ENCODE results near the gene ROR1.

Gene ROR1

DNA sequence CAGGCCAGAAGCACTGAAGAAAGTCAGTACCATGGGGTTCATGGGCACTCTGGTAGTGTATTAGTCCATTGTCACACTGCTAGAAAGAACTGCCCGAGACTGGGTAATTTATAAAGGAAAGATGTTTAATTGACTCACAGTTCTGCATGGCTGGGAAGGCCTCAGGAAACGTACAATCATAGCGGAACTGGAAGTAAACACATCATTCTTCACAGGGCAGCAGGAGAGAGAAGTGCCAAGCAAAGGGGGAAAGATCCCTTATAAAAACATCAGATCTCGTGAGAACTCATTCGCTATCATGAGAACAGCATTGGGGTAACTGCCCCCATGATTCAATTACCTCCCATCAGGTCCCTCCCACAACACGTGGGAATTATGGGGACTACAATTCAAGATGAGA, 20.2 kb upstream of the ROR1 start:
- intact Hi-C loops (cut with DNase I), result no loop called here
- DNase-seq, result no peak

- no peak for DNase-seq
- intact Hi-C loops (cut with DNase I), result no loop called here
These were observed 17.0 kb upstream of the ROR1 start for GRCh38 chr1:63756839-63757238.

- intact Hi-C loops (cut with DNase I), result no loop called here
These were observed 16.5 kb upstream of the ROR1 start for GRCh38 chr1:63757334-63757733.

GRCh38 chr1:63758791-63759190, 15.0 kb upstream of the ROR1 start:
- DNase-seq, result no peak
- intact Hi-C loops (cut with DNase I), result no loop called here

More at GRCh38 chr1:63757334-63757733, 16.5 kb upstream of the ROR1 start:
- DNase-seq, result no peak

- intact Hi-C loops (cut with DNase I), result no loop called here
- no peak for DNase-seq
These were observed 14.0 kb upstream of the ROR1 start for GRCh38 chr1:63759778-63760177.

- DNase-seq, result no peak
- intact Hi-C loops (cut with DNase I), result loop anchor here (10.0 kb wide), 3 partner anchors 134 to 474 kb away; no protein-coding TSS in a partner anchor
These were observed 3.4 kb upstream of the ROR1 start for GRCh38 chr1:63770381-63770780.

DNA sequence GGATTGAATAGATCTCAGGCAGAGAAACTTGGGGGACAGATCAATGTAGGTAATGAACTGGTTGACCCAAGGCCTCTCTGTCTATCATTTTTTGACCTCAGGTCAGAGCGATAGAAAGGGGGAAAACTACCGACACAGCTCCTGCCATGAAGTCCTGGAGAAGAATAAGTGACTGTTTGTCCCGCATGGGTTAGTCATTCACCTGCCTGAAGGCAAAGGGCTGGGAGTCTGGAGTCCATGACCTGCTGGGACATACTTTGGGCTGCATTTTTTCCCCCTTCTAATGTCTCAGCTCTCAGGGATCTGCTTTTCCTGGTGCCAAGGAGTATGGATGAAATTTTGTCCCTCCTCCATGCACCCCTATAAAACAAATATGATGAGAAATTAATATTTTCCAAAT, 1.6 kb upstream of the ROR1 start:
- no peak for DNase-seq
- intact Hi-C loops (cut with DNase I), result loop anchor here (10.0 kb wide), 3 partner anchors 133 to 473 kb away; no protein-coding TSS in a partner anchor

- intact Hi-C loops (cut with DNase I), result loop anchor here (10.0 kb wide), 3 partner anchors 132 to 472 kb away; no protein-coding TSS in a partner anchor
- DNase-seq, result no peak
These were observed 941 bp upstream of the ROR1 start for GRCh38 chr1:63772876-63773275.

DNA sequence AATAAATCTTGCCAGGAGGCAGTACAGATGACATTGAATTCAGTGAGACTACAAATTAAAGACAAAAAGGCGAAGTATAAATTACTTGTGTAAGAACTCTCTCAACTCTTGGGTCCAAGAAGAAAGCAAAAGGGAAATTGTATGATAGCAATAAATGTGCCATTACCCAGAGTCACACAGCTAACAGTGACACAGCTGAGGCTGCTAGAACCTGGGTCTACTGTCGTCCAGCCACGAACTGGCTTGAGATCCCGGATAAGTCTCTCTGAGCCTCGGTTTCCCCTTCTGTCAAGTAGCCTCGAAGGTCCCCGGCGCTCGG, 362 bp upstream of the ROR1 start:
- no peak for DNase-seq
- intact Hi-C loops (cut with DNase I), result loop anchor here (10.0 kb wide), 3 partner anchors 131 to 471 kb away; no protein-coding TSS in a partner anchor

DNA sequence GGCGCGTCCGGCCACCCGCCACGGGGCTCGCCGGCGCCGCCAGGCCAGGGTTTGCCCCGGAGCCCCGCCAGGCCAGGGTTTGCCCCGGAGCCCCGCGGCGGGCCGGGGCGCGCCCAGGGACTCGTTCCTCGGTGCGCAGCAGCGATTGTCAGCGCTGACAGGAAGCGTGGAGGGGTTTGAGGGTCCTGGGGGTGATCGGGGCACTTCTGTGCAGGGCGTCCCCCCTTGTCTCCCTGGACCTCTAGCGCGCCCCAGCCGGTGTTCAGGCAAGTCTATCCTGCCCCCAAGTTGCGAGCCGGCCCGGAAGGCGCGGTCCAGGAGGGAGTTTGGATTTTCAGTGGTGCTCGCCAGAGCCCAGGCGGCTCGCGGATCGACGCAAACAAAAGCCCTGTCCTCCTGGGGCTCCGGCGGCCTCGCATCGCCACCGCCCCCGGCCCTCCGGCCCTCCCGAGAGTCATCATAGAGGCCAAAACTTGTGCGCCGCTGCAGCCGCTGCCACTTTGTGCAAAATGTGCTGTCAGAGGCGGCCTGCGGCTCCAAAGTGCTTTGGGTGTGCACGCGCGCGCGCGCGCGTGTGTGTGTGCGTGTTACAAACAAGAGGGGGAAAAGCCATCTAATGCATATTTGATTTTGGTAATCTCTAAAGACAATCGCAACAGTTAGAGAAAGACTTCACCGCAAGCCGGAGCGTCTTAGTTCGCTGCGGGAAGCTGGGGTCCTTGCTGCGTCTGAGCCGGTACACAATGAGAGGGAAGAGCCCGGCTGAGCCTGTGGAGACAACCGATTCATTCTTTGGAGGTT, 1.0 kb downstream of the ROR1 start:
- DNase-seq, result peak in 41 of 42 donors; percentile 11 to 78 (median 47)
- intact Hi-C loops (cut with DNase I), result loop anchor here (10.0 kb wide), 3 partner anchors 130 to 470 kb away; no protein-coding TSS in a partner anchor

DNA sequence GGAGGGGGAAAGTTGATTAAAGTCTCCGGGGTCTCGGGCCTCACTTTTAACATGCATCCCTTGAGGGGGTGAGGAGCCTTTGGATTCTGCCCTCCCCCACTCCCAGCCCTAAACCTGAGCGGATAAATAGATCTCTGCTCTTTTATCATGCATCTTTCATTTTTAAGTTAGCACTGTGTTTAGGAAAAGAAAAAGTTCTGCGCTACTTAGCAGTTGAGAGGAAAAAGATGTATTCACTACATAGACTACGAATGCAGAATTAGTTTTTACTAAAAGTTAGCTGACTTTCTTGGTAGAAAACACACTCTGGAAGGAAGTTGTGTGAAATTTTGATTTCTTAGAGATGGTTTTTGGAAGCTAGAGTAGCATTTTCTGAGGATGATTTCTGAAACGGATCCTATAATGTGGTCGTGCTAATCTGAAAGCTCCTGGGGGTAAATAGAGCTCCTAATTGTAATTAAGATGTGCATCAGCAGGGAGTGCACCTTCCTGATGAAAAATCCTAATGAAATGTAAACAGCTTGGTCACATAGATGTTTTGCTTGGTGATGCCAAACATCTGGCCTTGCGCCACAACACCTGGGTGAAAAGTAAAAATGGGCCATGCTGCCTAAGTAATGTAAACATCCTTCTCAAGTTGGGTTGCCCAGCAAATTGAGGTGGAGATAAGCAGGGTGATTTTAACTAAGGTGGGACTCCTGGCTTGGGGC, 1.8 kb downstream of the ROR1 start:
- intact Hi-C loops (cut with DNase I), result loop anchor here (10.0 kb wide), 3 partner anchors 129 to 469 kb away; no protein-coding TSS in a partner anchor
- no peak for DNase-seq

DNA sequence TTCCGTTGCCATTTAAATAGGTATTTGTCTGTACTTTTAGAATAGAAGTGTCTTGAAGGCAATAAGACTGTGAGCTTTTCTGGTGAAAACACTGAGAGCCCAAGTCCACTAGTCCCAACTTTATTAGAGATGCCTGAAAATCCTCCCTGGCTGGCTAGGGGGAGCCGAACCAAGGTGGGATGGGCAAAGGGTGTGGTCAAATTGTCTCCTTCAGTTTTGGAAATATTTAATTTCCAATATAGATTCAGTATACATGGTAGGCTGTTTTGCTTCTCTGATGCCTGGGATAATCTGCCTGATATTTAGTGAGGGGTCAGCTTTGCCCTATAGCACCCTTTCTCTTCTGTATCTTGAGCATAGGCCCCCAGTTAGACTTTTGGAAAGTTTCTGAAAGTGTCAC, 3.5 kb downstream of the ROR1 start:
- no peak for DNase-seq
- intact Hi-C loops (cut with DNase I), result loop anchor here (10.0 kb wide), 3 partner anchors 128 to 468 kb away; no protein-coding TSS in a partner anchor

- DNase-seq, result no peak
- intact Hi-C loops (cut with DNase I), result loop anchor here (10.0 kb wide), 3 partner anchors 127 to 467 kb away; no protein-coding TSS in a partner anchor
These were observed 4.4 kb downstream of the ROR1 start for GRCh38 chr1:63777965-63778880.

DNA sequence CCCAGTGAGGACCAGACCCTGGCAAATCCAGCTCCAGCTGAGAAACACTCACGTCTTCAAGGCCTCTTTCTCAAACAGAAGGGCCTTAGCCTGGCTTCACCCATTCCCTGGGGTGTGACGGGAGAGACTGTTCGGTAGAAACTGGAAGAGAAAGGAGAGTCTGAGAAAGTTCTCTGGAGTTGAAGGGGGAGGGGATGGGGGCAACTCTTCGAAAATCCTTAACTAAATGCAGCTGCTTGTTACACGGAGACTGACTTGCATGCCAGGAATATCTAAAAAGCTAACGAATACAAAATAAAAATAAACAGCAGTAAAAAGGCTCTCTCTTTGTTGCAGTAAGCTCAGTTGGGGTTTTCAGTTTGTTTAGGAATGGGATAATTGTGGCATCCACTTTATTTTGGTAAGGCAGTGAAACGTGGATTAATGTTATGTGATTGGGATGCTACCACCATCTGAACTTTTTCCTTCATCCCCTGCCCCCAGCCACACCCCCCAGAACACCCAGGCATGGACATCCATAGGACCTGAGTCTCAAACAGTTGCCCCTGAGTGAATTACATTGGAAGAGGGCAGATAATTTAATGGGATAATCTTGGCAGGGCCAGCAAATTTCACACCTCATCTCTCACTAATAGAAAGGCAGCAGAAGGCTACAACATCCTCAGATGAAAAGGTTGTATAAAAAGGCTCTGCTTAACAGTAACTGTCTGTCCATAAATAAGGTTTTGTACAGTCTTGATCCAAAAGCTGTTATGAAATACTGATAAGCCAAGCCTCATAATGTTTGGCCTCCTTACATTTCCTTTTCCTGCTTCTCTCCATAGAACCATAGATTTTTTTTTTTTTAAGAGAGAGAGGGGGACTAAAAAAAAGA, 5.8 kb downstream of the ROR1 start:
- intact Hi-C loops (cut with DNase I), result loop anchor here (10.0 kb wide), 3 partner anchors 125 to 465 kb away; no protein-coding TSS in a partner anchor

DNA sequence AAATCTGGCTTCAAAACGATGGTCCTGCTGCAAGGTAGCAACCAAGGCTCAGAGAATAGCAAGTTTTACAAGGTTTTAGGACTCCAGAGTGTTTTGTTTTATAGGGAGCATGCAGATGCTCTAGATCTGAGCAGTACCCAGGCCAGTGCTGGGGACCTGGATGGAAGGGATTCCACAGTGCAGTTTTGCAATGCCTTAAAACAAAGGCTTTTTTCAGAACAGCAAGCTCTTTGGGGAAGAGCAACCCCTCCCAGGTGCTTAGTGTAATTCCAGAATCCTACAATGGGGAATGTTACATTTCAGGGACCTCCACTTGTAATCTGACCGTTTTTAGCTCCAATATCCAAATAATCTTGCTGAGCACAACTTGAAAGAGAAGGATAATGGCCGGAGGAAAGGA, 6.7 kb downstream of the ROR1 start:
- intact Hi-C loops (cut with DNase I), result no loop called here
- DNase-seq, result no peak

More for the DNA sequence above, 5.8 kb downstream of the ROR1 start:
- no peak for DNase-seq

GRCh38 chr1:63782982-63783381, 9.2 kb downstream of the ROR1 start:
- intact Hi-C loops (cut with DNase I), result no loop called here
- no peak for DNase-seq

- DNase-seq, result no peak
- intact Hi-C loops (cut with DNase I), result no loop called here
These were observed 10.3 kb downstream of the ROR1 start for GRCh38 chr1:63784083-63784482.

Data from head of caudate nucleus (tissue), 42 donors.